GM12874 (cell line): Measurements from ENCODE around the gene RAB44.

Experiments
- CTCF ChIP-seq: IDR thresholded peaks from 2 replicates; pipeline ENCODE4 v1.5.1; 2011; ENCODE audit warnings: low read depth, mild to moderate bottlenecking, control low read depth, low read length, moderate library complexity; ENCODE audit not compliant: insufficient read depth

The RAB44 gene

GRCh38 chr6:36745836-36746235 lies 48.2 kb downstream of the RAB44 start:
- TF ChIP-seq CTCF, result no peak

- TF ChIP-seq CTCF, result no peak
Measured at GRCh38 chr6:36746251-36746650, 48.6 kb downstream of the RAB44 start.

GRCh38 chr6:36749829-36750489 lies 52.3 kb downstream of the RAB44 start:
- TF ChIP-seq CTCF, result no peak

- TF ChIP-seq CTCF, result no peak
Measured at GRCh38 chr6:36751091-36751490, 53.5 kb downstream of the RAB44 start.

- TF ChIP-seq CTCF, result no peak
Measured at GRCh38 chr6:36751833-36752186, 54.2 kb downstream of the RAB44 start.

GRCh38 chr6:36752187-36752885 lies 54.7 kb downstream of the RAB44 start:
- TF ChIP-seq CTCF, result no peak

GRCh38 chr6:36752886-36753506 lies 55.4 kb downstream of the RAB44 start:
- no peak for TF ChIP-seq CTCF
